Fibroblast of upper back skin (primary cell): ENCODE data around the gene CAPN9.

Source experiments
- DNase-seq: peaks from one replicate; pipeline ENCODE4 v3.0.0-alpha.2; 2013

Gene CAPN9

GRCh38 chr1:230800891-230801840 is 54.0 kb downstream of the CAPN9 start:
- no peak for DNase-seq

- DNase-seq: no peak
Measured at GRCh38 chr1:230804396-230804795, 57.2 kb downstream of the CAPN9 start.

DNA sequence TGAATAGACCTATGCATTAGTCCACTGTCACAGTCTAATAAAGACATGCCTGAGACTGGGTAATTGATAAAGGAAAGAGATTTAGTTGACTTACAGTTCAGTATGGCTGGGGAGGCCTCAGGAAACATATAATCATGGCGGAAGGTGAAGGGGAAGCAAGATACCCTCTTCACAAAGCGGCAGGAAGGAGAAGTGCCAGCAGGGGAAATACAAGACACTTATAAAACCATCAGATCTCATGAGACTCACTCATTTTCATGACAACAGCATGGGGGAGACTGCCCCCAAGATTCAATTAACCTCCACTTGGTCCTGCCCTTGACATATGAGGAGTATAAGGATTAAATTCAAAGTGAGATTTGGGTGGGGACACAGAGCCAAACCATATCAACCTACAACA is 59.4 kb downstream of the CAPN9 start:
- DNase-seq: no peak

DNA sequence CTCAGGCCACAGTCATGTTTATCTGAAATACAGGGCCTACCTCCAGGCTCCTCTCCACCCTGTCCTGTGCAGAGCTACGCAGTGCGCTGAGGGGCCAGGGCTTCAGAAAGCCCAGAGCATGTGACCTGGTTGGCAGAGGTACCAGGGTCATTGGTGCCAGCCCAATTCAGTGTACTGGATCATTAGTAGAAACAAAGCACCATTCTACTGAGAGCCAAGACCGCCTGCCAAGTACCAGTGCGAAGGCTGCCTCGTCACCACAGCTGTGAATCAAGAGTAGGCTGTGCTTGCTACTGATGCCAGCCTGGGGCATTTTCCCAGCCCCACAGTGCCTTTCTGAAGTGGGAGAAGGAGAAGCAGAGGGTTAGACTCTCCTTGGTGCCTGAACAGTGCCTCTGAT is 59.8 kb downstream of the CAPN9 start:
- DNase-seq: no peak

GRCh38 chr1:230807561-230808280 is 60.5 kb downstream of the CAPN9 start:
- no peak for DNase-seq

DNA sequence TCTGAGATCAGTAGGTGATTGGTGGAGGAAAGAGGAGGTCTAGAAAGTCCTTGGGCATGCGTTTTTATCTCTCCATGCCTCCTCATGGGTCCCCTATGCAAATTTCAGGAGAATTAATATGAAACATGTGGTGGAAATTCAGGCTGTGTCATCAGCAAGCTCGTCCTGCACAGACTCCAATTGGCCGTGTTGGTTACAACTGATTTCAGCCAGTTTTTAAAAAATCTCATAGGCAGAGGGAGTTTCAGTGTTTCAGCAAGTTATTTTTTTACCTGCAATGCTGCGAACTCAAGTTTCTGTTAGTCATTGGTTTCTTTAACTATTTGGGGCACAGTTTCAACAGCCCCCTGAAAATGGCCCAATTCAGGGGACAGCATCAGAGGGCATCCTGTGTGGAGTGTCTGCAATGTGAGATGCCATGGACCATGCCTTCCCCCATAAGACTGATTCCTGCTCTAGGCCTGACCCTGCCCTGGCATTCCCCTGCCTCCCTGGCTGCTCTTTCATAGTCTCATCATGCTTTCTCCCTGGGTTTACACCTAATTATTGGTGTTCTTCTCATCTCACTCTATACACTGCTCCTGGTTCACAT is 61.2 kb downstream of the CAPN9 start:
- DNase-seq: peak; percentile 76

DNA sequence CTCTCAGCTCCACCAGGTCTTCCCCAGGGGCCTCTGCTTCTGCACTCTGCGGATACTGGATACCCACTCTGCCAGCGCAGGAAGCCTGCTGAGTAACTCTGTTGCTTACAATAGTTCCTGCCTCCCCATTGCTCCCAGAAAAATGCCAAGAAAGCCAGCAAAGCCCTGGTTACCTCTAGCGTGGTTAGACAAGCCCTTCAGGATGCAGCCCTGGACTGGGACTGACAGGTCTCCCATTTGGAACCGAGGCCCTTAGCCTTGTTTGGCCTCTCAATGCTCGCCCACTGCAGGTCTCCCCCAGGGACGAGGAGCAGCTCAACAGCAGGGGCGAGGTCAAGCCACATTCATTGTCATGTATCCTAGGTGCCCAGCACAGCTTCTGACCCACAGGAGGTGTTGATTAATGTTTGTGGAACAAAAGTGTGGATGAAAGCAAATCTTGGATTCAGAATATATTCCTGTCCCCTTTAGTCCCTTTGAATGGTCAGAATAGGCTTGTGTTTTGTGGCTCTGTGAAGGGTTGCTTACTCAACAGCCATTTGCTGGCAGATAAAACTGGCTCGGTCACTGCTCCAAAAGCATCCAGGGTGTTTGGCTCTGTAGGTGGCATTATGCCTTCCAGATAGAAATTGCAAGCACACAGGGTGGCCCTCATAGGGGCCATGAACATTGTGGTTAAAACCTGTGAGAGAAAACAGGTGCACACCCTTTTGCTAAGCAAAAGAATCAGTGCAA is 62.2 kb downstream of the CAPN9 start:
- no peak for DNase-seq

GRCh38 chr1:230812568-230812967 is 65.4 kb downstream of the CAPN9 start:
- DNase-seq: no peak

- DNase-seq: no peak
Measured at GRCh38 chr1:230814949-230815692, 67.9 kb downstream of the CAPN9 start.

GRCh38 chr1:230816018-230816417 is 68.8 kb downstream of the CAPN9 start:
- no peak for DNase-seq

GRCh38 chr1:230818367-230818766 is 71.2 kb downstream of the CAPN9 start:
- peak; percentile 49 for DNase-seq

DNA sequence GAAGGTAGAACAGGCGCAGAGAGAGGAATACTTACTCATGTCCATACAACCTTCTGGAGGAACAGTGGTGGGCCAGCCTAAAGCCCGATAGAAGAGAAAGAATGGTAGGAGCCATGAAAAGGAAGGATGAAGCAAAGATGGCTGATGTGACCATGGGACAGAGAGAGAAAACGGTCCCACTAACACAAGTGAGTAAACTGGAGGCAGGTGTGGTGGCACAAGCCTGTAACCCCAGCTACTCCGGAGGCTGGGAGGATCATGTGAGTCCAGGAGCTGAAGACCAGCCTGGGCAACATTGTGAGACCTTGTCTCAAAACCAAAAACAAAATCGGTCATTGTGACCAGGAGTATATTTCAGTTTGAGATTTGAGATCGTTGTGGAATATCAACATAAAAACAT is 71.7 kb downstream of the CAPN9 start:
- no peak for DNase-seq

GRCh38 chr1:230819976-230820375 is 72.8 kb downstream of the CAPN9 start:
- no peak for DNase-seq

DNA sequence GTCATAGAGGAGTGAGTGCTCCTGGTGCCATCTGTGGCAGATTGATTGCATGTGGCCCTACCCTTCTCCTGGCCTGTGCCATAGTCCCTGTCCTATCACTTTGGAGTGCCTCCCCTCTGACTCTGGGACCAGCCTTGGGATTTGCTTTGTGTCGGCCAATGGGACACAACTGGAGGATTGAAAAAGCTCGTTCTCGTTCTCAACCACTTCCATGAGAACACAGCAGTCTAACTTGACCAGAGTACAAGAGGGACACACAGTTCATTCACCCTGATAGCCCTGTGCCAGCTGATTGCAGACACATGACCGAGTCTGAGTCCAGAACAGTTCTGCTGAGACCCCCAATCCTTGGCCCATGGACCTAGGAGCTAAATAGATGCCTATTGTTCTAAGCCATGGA is 73.4 kb downstream of the CAPN9 start:
- DNase-seq: no peak

DNA sequence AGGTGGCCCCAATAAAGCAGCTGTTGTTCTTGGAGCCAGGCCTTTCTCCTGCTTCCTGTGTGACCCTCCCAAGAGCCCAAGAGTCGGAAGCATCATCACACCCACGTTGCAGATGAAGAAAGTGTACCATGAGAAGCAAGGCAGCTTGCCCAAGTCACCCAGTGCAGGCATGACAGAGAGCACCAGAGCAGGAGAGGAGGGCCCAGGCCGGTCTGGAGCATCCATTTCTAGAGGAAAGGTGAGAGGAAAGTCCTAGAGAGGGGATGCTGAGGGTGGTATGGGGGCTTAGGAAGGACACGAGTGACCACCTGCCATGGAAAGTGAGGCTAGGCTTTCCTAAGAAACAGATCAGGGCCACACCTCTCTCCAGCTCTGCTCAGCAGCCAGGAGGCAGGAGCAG is 74.2 kb downstream of the CAPN9 start:
- DNase-seq: no peak

DNA sequence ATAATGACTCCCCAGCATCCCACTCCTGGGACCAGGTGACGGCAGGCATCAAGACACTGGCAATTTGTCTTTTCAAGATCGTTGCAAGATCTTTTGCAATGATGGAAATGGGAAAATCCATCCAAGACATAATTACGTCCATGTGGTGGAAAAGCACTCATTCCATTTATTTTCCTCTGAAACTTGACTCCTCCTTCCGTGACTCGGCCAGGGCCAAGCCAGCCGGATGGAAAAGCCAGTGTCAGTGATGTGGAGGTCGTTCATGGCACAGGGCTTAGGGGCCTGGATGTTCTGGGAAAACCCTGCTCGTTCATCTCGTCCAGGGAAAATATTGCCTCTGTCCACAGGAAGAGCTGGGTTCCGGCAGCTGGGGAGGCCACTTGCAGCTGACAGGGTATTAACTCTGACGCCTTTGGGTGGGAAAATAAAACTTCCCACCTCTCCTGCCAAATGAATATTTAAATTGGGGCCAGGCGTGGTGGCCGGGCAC is 74.9 kb downstream of the CAPN9 start:
- peak; percentile 84 for DNase-seq

- DNase-seq: peak; percentile 62
Measured at GRCh38 chr1:230823426-230823825, 76.2 kb downstream of the CAPN9 start.

DNA sequence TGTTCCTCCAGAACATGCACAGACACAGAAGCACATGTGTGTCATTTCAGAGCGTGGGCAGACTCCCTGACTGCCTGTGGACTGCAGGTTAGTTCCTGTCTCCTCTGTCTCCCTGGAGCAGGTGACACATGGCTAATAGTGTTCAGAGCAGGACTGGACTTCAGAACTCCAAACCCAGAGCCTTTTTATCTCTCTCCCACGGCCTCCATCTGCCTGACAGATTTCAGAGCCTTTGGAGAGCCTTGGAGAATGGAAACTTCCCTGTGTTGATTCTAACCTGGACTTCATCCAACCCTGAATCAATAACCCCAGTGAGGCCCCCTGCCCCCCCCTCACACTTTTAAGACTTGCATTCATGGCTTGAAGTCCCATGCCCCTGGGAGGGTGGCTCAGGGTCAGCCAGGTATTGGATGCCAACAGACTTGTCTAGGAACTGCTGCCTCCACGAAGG is 76.8 kb downstream of the CAPN9 start:
- no peak for DNase-seq

GRCh38 chr1:230824551-230824918 is 77.3 kb downstream of the CAPN9 start:
- DNase-seq: peak; percentile 46

- DNase-seq: peak; percentile 73
Measured at GRCh38 chr1:230824919-230825721, 77.9 kb downstream of the CAPN9 start.

- DNase-seq: peak; percentile 55
Measured at GRCh38 chr1:230825761-230826160, 78.6 kb downstream of the CAPN9 start.
